HG02938 (cell line): ENCODE results near the gene CAPN10.

ENCODE experiments used
- ATAC-seq: cut with Tn5 transposase; IDR thresholded peaks from one replicate; pipeline ENCODE4 v1.9.1; 2021; ENCODE audit warnings: mild to moderate bottlenecking, moderate library complexity; ENCODE audit not compliant: unreplicated experiment

The CAPN10 gene

DNA sequence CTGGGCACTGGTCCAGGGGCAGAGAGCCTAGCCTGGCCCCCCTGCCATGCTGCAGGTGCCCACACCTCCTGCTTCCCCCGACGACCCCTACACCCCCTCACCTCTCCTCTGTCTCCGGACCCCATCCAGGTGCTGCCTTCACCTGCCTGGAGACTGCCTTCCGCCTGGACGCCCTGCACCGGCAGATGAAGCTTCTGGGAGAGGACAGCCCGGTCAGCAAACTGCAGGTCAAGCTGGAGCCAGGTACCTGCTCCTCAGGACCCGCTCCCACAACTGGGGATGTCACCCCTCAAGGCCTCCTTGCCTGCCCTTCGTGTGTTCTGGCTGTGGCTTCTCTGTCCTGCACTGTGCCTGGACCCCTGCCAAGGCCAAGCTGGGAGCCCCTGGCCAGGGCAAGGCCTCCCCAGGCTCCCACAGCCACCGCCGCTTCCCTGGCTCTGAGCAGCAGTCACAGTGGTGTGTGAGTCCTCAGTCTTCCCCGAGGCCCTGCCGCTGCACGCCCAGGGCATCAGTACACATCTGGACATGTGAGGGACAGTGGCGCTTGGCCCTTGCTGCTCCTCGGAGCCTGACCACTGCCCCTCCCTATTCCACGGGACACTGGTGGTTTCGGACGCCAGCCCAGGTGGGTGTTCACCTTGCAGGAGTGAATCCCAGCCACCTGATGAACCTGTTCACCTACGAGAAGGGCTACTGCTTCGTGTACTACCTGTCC lies 12.0 kb upstream of the CAPN10 start:
- ATAC-seq: no peak

DNA sequence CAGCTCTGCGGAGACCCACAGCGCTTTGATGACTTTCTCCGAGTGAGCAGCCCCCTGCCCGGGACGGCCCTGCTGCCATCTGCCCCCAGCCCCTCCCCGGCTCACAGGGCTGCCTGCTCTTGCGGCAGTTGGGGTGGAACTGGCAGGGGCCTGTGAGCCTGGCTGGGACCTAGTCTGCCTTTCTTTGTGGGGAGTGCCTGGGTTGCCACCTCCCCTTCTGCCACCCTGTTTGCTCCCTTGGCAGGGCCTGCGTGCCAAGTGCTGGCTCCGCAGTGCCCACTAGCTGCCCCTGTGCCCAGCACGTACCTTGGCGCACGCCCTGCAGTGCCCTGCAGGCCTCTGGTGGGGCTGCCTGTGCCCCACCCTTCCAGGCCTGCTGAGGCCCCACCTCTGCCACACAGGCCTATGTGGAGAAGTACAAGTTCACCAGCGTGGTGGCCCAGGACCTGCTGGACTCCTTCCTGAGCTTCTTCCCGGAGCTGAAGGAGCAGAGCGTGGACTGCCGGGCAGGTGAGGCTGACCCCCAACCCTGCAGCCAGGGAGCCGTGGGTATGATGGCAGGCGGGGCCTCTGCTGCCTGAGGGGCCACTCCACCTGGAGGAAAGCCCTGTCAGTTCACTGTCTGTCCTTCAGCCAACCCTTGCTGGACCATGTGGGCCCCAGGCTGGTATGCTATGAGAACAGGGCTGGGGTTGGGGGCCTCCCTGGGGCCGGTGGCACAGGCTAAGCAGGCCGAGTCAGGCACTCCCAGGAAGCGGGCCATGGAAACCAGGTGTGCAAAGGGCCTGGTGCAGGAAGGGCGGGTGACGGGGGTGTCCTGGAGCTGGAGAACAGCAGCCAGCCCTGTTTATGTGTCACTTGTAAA lies 11.2 kb upstream of the CAPN10 start:
- ATAC-seq: no peak

DNA sequence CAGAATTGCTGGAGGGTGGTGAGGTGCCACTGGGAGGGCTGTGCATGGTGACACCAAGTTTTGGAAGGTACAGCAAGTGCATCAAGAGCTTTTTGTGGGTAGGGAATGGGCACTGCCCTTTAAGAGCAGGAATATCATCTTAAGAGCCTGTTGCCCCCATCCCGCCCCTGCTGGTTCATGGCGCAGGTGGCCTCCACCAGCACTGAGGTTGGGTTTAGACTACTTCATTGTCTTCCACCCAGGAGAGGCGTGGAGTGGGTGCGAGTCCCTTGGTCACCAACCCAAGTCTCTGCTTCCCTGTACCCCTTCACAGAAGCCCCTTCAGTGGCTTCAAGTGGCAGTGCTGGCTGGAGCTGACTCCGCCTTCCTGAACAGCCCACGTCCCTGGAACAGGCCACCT lies 10.5 kb upstream of the CAPN10 start:
- no peak for ATAC-seq

DNA sequence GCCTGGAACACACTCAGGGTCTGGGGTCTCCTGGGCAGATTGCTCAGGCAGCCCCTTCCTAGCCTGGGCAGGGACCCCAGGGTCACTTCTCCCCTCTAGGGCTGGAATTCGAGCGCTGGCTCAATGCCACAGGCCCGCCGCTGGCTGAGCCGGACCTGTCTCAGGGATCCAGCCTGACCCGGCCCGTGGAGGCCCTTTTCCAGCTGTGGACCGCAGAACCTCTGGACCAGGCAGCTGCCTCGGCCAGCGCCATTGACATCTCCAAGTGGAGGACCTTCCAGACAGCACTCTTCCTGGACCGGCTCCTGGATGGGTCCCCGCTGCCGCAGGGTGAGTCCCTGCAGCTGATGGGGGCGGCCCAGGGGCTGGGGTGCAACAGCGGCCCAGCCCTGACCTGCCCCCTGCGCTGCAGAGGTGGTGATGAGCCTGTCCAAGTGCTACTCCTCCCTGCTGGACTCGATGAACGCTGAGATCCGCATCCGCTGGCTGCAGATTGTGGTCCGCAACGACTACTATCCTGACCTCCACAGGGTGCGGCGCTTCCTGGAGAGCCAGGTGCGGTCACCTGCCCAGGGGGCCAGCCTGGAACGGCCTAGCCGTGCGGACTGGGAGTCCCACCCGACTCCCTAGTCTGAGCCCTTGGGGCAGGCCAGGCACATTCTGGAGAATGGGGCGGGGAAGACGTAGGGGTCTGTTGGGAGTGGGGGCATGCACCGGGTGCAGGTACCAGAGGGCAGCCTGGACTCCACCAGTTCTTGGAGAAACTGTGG lies 9.9 kb upstream of the CAPN10 start:
- ATAC-seq: no peak

DNA sequence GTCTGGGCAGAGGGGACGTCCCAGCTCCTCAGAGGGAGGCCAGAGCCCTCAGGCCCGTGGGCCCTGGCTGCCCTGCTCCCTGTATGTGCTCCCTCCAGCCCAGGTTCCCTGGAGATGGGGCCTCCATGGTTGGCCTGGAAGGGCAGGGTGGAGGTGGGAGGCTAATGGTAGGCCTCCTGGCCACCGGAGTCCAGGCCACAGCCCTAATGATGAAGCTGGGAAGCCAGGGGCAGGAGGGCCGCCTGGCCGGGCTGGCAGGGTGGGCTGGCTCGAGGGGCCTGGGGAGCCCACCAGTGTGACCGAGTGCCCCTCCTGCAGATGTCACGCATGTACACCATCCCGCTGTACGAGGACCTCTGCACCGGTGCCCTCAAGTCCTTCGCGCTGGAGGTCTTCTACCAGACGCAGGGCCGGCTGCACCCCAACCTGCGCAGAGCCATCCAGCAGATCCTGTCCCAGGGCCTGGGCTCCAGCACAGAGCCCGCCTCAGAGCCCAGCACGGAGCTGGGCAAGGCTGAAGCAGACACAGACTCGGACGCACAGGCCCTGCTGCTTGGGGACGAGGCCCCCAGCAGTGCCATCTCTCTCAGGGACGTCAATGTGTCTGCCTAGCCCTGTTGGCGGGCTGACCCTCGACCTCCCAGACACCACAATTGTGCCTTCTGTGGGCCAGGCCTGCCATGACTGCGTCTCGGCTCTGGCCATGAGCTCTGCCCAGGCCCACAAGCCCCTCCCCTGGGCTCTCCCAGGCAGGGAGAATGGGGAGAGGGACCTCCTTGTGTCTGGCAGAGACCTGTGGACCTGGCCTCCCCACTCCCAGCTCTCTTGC lies 9.0 kb upstream of the CAPN10 start:
- ATAC-seq: no peak

DNA sequence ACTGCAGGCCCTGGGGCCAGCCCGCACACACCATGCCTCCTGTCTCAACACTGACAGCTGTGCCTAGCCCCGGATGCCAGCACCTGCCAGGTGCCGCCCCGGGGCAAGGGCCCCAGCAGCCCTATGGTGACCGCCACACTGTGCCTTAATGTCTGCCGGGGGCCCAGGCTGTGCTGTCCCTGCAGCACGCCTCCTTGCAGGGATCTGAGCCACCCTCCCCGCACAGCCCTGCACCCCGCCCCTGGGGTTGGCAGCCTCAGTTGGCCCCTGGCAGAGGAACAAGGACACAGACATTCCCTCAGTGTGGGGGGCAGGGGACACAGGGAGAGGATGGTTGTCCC lies 8.5 kb upstream of the CAPN10 start:
- no peak for ATAC-seq

DNA sequence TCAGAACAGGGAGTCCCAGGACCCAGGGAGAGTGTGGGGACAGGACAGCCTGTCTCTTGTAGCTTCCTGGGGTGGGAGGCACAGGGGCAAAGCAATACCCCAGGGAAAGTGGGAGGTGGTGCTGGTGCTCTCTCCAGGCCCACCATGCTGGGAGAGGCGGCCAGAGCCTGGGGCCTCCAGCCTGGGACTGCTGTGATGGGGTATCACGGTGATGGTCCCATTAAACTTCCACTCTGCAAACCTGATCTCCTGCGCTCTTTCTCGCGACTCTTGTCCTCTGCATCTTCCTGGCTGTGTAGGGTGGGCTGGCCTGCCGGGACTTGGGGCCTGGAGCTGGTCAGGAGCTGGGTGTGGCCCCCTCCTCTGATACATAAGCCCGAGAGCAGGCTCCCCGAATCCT lies 8.0 kb upstream of the CAPN10 start:
- ATAC-seq: no peak

DNA sequence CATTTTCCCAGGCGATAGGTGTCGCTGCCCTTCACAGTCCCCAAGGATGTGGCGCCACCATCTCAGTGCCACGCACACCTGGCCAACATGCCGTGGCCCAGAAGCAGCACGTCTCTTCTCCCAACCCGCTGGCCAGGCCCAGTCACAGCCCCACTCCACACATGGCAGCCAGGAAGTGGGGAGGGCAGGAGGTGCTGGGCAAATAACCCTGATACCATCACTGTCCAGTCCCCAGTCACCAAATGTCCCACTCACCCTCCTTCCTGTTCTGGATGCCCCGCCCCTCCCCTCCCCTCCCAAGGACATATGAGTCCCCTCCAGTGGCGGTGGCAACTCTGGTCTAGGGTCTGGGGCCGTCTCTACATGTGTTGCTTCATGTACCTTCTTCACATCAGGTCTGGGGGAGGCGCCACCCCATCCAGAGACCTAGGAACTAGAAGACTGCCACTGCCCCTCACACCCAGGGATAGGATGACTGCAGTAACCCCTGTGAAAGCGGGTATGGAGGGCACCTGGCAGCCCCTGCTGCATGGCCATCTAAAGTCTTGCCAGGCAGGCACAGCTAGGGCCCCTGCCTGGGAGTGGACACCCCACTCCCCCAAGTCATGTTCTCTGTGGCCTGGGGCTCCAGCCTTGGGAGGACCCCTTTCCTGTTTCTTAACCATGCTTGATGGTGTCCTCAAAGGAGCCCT lies 7.3 kb upstream of the CAPN10 start:
- no peak for ATAC-seq

DNA sequence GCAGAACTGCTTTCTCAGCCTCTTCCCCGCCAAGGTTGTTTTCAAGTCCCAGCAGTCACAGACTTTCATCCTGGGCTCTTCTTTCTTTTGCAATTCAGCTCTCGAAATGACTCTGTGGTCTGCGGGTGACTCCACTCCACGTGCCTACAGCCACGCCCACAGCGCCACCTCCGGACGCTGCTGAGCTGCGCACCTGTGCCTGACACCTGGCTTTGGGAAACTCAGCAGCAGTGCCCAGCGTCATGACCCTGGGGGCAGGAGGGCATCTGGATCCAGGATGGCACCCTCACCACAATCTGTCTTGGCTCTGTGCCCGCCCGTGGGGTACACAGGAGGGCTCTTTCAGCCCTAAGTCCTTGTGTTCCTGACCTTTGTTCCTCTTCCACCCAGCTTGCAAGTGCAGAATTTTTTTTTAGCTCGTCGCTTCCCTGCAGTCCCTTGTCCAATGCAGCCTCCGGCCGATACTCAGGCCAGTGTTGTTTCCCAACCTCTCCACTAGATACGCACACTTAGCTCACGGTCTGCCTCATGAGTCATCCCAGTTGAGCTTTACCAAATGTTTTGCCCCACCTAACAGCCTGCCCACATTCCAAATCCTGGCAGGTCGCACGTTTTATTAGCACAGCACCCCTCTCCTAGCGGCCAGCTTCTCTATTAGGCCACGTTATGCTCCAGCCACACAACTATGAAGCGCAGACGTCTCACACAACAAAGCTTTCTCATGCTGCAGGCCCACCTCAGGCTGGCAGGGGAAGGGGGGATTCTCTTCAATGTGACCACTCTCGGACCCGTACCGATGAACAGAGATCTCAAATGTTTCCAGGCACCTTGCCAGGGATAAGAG lies 6.5 kb upstream of the CAPN10 start:
- no peak for ATAC-seq

DNA sequence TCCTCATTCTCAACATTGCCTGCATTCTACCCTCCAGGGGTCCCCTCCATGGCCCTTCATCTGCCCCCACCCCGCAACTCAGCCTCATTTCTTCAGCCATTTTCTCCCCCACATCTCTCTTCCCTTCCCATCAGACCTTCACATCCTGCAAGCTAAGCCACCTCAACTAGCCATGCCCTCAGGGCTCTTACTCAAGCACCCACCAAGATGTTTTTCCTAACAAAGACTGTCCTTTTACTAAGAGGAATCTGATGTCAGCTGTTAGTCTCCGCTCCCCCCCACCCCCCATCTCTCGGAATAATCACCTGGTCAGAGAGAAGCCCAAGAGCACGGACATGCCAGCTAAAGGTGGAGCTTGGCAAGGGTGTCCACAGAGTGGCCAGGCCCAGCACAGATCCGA lies 4.7 kb upstream of the CAPN10 start:
- no peak for ATAC-seq

DNA sequence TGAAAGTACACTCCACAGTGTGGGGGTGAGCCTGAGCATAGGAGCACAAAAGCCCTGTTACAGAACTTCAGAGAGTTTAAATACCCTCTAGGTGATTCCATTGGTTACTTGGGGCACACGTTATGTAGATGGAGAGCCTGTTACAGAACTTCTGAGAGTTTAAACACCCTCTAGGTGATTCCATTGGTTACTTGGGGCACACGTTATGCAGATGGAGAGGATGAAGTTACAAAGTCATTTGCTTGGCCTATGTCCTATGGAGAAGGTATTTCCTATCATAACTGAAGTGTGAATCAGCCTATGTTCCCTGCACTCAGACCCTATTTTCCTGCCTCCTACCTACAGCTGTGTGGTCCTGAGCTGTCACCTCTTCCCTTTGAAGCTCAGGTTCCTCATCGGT lies 3.8 kb upstream of the CAPN10 start:
- no peak for ATAC-seq

DNA sequence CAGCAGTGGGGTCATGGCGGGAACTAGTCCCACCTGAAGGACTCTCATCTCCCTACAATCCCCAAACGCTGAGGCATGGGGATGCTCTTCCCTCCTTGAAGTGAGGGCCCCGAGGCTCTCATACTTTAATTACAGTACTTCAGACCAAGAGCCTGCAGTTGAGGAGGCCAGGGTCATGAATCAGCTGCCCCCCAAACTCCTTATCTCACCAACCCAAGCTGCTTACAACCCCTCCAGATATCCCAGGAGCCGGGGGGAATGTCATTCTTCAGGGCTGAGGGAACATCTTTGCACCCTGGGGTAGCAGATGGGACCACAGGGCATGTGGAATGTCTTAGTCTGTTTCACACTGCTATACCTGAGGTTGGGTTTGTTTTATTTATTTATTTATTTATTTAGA lies 2.8 kb upstream of the CAPN10 start:
- ATAC-seq: no peak

DNA sequence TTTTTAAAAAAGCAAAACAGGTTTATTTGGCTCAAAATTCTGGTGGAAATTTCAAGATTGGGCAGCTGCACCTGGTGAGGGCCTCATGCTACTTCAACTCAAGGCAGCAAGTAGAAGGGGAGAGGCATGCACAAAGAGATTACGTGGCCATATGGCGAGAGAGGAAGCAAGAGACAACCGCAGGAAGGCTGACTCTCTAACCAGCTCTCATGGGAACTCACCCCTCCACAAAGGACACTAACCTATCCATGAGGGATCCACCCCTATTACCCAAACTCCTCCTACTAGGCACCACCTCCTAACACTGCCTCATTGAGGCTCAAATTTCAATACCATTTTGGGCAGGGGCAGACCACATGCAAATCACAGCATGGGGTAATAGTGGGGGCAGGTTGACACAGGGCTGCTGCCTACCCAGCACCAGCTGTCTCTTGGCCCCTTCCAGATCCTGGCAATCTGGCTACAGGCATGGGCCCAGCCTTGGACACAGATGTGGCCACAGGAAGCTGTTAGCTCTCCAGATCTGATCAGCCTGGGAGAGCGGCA lies 2.0 kb upstream of the CAPN10 start:
- ATAC-seq: peak; percentile 47

DNA sequence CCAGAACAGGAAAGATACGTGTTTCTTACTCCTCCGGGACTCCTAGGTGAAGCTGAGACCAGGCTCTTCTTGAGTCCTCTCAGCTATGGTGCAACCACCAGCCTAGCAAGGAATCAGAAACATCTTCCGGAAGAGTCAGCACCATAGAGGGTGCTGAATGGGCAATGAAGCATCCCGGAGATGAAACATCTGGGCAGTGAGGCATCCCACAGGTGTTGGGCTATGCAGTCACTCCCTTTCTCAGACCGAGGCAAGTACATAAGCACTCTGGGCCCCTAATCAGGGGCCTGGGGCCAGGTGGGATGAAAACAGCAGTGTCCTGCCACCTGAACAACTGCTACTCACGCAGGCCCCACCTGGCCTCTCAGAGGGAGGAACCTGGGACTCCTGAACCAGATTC lies 1.4 kb upstream of the CAPN10 start:
- ATAC-seq: peak; percentile 30

DNA sequence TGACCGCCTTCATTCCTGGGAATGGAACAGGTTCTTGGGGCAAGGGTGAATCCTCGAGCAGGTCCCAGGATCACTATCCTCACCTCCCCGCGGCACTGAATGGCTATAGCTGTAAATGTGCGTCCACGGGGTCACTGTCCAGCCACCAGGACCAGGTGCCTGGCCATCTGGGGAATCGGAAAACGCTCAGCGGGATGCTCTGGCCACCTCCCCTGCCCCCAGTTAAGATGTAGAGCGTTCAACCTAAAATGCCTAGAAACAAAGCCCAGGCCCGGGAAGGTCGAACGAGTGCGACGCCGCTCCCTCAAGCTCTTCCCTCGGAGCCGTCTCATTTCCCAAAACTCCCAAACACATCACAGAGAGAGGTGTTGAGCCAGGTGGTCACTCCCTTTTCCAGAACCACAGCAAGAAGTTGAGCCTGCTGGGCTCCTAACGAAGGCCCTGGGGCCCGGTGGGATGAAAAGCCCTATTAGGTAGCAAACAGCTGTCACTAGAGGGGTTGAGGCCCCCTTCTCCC lies 795 bp upstream of the CAPN10 start:
- ATAC-seq: no peak

DNA sequence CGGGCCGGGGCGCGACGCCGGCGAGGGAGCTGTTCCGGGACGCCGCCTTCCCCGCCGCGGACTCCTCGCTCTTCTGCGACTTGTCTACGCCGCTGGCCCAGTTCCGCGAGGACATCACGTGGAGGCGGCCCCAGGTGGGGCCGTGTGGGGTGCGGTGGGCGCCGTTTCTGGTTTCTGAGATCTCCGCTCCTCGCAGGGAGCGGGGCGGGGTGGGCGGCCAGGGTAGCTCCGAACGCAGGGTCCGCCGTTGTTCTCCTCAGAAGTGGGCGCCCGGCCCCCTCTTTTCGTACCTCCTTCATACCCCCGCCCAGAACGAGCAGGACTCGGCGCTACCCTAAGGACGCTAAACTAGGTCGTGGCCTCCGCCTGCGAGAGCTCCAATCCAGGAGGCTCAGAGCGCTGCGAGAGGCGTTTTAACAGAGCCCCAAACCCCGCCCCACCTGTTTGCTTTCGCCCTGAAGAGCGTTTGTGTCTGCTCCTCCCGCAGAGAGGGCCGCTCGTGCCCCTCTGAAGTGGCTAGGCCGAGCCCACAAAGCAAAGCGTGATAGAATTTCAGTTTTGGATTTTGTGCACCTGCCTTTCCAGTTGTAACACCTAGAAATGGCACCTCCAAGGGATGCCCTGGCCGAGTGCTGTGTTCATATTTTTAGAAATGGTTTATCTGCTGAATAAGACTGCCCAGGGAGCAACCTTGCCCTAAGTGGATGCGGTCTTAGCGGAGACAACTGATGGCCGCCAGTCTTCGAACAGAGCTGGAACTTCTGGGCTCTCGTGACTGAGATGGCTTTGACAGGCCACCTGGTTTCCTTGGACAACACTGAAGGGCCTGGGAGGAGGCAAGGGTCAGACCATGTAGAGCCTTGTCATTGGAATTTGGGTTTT lies 626 bp downstream of the CAPN10 start:
- ATAC-seq: peak; percentile 0

DNA sequence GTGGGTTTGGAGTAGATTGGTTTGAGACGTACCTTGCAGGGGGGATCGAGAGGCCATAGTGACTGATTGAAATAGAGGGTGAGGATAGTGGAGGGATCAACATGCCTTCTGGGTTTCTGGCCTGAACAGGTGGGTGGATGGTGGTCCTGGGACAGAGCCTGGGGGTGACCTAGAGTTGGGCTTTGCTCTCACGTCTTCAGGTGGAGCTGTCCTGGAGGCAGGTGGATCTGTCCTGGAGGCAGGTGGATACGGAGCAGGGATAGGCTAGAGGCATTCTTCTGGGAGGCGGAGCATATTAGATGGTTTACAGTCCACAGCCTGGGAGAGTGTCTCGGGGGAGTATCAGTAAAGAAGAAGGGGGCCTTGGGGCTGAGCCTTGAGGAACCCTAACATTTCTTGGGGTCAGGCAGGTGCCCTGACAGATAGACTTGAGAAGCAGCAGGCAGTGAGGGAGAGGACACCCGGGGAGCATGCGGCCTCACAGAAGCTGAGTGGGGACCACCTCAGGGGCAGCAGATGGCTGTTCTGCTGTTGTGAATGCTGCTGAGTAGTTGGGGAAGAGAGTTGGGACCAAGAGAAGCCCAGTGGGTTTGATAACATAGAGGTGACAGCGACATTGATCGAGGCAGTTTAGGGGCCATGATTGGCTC lies 1.6 kb downstream of the CAPN10 start:
- ATAC-seq: no peak
